GM21717 (cell line): ENCODE measurements around the gene SLC4A5.

ENCODE experiments used
- ATAC-seq: cut with Tn5 transposase; IDR thresholded peaks from one replicate; pipeline ENCODE4 v1.9.1; 2021; ENCODE audit warnings: mild to moderate bottlenecking, moderate library complexity; ENCODE audit not compliant: unreplicated experiment

The SLC4A5 gene

DNA sequence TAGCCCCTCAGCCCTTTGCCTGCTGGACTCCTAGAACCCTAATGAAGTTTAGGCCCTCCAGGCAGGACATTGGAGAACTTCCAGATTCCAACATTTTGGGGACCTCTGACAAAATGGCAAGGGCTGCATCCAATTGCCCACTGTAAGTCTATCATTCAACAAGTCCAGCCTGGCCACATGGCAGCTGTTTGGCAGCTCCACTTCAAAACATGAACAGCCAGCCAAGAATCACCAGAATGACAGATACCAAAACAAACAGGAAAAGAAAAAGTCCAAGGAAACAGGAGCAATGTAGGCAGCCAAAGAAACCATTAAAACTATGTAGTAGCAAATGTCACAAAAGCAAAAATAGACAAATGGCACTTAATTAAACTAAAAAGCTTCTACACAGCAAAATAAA, 25.5 kb downstream of the SLC4A5 start:
- ATAC-seq = no peak

DNA sequence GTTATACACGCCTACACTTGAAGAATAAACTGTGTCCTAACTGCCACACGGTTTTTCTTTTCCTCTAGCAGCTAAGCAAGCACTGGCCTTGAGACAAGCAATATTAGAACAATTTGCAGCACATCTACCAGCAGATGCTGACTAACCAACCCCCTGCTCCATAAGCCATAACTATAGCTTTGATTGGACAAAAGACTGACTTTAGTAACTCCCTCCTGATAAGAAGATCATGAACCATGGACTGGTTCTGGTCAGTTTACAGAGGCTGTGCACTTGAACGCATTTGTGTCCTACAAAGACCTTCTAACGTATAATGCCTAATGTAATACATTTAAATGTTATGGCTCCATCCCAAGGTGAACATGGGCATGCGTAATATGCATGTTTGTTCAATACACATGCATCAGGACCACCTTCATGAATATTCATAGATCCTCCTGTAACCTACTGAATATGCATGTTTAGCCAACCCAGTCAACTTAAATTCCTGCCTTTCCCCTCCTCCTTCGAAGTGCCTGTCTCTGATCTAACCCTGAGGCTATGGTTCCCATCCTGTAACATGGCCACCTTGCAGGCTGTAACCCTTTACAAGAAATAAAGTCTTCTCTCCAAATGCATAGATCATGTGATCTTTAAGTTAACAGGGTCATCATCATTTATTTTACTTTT, 26.5 kb downstream of the SLC4A5 start:
- no peak for ATAC-seq

DNA sequence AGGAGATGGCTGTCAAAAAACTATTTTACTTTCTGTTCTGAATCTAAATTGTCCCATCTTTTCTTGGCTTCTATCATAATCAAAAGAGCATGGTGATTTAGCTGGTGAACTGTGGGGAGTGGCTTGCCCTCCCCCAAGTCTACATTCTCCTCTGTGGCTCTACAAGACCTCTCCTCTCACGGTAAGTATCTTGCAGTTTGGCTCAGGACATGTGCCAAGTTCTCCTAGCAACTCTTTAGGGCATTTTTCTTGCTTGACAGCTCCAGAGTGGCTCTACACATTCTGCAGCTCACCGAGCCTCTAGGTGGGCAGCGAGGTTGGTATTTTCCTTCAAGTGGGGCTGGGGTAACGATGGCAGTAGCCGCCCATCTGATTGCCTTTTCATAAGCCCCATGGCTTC, 29.1 kb downstream of the SLC4A5 start:
- no peak for ATAC-seq

DNA sequence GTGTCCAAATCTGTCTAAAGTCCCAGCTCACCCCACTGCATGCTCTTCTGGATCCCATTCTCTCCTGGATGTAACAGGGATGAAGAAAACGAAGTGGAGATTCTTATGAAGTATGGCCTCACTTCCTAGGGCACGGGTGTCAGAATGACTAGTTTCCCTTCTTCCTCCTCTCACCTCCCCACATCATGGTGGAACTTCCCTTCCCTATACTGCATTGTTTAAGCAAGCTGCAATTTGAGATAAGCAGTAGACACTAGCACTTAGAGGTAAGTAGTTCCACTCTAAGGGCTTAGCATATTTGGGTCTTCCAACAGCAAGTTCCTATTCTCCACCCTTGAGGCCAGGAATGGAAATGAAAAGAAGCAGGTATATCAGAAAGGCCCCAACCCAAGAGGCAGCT, 29.7 kb downstream of the SLC4A5 start:
- ATAC-seq = no peak

DNA sequence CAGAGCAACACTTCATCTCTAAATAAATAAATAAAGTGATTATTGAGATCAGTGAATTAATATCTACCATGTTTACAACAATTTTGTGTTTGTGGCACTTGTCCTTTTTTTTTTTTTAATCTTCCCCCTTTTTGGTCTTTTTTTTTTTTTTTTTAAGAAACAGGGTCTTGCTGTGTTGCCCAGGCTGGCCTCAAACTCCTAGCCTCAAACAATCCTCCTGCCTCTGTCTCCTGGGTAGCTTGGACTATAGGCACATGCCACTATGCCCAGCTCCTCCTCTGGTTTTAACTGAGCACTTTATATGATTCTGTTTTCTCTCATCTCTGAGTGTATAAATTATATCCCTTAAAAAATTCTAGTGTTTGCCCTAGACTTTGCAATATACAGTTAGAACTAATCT, 30.3 kb downstream of the SLC4A5 start:
- ATAC-seq = no peak

DNA sequence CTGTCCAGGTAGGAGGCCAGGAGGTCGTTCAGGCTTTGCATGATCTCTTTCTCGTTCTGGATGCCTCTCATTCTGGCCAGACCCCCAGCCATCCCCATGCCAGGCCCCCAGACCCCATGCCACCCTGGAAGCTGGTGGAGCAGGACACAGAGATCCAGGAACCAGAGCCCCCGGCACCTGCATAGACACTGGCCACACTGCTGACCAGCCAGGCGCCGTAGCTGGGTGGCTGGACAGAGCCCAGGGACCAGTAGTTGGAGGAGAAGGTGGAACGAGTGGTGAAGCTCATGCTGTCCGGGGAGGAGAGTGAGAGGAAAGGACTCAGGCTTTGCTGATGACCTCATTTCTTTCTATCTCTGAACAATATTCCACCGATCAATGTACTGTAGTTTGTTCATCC, 35.5 kb downstream of the SLC4A5 start:
- no peak for ATAC-seq

DNA sequence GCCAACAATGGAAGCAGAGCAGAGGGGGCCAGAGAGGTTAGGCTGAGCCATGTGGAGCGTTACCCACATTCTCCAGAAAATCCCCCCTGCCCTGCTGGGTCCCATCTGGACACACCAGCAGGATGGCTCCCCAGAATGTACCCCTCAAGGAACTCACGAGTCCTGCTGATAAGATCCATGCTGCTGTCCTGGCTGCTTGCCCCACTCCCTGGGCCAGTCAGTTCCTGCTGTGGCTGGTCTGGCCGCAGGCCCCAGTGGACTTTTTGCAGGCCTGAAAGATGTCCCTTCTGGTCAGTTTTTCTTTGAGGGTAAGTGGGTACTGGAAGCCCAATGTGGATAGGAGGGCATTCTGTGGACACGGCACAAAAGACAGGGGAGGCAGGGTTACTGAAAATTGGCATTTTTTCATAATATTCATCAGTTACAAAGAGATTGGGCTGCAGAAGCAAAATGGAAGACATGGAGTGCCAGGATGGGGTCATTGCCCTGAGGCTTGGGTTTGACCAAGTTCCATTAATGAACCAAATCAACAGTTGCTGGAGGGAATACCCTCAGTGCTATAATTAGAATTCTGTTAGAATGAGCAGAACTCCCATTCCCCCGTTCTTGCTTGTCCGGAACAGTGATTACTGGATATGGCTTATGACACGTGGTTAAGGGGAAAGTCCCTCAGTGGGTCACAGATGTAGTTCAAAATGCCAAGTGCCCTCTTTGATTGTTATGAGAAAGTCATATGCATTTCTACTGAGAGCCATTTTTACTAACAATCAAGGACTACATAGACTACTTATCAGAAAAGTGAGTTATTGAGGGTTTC, 38.7 kb downstream of the SLC4A5 start:
- no peak for ATAC-seq

DNA sequence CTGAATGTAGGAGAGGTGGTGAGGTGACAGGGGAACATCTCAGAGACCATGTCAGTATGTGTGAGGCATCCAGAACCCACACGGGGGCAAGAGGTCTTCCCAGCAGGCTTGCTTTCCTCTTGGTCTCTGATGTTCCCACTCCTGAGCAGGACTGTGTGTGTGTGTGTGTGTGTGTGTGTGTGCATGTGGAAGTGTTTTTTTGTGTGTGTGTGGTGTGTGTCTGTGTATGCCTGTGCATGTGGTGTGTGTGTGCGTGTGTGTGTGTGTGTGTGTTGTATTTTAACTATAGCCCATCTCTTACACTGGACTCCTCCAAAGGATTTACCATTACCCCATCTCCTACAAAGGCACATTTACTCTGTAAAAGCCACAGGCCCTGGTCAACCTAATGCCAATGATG, 40.4 kb downstream of the SLC4A5 start:
- no peak for ATAC-seq

DNA sequence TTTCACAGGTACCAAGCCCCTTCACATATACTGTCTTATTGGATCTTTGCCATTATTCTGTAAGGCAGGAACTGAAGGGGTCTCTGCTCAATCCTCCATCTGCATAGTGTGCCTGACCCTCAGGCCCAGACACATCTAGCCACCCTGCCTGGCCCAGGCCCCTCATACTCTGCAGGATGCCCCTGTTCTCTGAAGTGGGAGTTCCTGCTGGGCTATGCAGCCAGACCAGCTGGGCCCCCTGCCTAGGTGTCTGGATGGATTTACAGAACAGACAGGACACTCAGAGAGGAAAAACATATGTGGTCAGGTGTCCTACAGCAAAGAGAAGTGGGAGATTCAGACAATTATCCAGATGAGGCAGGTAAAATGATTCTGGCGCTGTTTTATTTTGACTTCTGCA, 42.0 kb downstream of the SLC4A5 start:
- ATAC-seq = no peak

DNA sequence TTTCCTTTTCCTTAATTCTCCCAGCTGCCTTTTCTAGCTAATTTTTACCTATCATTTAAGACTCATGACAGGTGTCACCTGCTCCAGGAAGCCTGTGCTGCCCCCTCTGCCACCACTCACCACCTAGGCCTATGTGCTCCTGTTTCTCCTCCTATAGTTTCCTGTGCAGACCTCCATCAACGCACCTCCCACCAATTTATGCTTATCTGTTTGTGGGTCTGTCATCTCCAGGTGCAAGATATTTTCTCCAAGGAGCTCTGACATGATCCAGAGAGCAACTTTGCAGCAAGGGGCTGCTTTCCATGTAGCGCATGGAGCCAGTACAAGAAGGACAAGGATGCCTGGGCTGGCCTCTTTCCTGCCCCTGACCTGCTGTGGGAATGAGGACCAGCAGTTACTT, 42.7 kb downstream of the SLC4A5 start:
- no peak for ATAC-seq

DNA sequence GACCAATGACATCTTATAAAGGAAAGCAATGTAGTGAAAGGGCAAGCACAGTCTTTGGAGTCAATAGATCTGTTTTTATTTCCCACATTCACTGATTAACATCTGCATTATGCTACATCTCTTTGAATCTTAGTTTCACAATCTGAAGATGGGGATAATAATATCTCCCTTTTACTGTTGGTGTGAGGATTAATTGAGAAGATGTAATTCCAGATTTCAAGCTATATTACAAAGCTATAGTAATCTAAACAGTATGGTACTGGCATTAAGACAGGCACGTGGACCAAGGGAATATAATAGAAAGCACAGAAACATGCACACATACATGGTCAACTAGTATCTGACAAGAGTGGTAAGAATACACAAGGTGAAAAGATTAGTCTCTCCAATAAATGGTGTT, 45.3 kb downstream of the SLC4A5 start:
- no peak for ATAC-seq

DNA sequence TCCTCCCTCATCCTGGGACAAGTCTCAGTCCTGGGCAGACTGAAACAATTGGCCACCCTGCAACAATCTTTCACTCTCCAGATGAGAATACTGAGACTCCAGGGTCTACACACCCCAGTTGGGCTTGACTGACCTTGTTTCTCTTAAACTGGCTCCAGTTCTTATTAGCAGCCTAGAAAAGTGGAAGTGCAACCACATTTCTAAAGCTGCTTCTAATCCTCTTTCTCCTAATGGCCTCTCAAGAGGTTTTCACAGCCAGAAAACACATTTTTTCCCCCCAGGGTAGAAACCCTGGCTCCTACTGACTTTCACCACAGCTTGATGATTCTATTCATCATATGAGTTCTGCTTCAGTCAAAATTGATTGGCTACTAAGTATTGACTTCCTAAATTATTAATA, 45.8 kb downstream of the SLC4A5 start:
- no peak for ATAC-seq

DNA sequence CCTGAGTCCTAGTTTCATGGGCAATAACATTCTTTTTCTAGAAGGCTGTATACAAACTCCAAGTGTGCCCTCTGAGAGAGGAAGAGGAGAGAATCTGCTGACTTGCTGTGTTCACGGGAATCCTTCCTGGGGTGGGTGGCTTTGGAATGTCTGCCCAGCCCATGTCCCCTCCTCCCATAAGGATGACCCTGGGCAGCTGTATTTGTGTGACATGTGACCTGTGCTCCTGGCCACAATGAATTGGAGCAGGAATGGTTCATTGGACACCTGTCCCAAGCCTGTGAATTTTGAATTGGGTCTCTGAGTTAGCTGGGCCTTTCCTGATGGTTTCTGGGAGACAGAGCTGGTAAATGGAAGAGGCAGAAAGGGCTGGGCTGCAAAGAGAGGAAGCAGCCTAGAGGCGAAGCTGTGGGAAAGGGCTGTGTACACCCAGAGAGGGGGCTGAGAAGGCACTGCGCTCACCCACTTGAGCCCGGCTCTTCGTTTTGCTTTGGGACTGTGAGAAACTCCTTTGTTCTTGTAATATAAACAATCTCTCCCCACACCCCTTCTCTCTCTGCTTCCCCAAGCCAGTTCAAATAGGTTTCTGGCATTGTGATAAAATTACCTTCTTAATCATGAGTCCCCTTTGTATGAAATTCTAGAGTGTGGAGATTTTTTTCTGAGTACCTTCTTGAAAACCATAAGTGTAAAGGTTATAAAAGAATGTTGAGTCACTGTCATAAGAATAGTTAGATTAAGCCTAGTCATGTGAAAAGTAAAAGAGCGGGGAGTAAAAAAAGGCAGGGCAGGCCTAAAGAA, 49.8 kb downstream of the SLC4A5 start:
- no peak for ATAC-seq

DNA sequence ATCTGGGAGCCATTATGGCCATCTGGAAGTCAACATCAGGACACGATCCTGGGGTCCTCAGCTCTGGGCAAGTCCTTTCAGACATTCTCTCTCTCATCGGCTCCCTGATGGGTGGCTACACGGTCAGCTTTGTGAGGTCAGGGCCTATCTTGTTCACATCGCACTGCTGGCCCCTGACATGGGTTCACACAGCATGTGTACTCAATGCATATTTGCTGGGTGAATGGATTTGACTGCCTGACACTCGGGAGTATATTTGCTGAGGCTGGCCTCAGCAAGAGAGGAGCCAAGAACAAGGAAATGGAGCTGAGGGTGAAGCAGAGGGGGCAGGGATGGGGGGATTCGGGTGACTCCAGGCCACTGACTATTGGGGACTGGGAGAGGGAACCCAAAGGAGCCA, 50.5 kb downstream of the SLC4A5 start:
- no peak for ATAC-seq

DNA sequence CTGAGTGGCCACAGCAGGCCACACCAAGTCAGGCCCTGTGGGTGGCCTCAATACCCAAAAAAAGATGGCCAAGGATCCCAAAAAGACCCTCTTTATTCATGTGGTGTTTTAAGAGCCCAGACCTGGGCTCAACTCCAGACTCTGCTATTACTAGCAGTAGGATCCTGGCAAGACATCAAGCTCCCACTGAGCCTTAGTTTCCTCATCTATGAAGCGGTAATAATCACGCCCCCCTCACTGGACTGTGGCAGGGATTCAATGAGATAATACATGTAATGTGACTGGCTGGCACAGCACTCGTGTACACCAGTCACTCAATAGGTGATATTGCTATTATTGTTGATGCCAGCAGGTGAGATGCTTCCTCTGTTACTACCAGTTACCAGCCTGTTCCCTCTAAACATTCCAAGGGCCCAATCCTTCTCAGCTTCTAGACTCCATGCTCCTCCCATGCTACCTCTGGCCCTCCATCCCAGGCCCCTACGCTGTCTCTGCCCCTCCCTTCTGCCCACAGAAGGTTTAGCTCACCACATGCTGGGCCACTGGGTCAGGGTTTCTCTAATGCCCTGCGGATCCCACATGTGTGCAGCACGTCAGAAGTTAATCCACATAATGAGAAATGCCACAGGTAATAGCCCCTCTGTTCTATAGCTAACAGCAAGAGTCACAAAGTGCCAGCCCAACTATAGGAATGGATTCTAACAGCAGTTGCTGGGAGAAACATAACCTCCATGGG, 51.2 kb downstream of the SLC4A5 start:
- no peak for ATAC-seq

DNA sequence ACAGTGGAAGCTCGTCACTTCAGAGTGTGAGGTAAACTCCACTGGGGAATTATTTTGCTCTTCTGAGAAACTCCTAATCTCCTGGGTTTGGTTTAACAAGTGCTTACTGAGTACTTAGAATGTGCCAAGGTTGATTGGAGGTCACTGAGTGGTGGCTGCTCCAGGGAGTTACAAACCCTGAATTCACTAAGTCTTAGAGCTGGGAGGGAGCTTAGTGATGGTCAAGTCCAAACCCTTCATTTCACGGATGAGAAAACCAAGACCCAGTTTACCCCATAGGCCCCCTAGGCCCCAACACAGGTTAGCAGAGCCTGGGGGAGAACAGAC, 52.0 kb downstream of the SLC4A5 start:
- ATAC-seq = no peak

DNA sequence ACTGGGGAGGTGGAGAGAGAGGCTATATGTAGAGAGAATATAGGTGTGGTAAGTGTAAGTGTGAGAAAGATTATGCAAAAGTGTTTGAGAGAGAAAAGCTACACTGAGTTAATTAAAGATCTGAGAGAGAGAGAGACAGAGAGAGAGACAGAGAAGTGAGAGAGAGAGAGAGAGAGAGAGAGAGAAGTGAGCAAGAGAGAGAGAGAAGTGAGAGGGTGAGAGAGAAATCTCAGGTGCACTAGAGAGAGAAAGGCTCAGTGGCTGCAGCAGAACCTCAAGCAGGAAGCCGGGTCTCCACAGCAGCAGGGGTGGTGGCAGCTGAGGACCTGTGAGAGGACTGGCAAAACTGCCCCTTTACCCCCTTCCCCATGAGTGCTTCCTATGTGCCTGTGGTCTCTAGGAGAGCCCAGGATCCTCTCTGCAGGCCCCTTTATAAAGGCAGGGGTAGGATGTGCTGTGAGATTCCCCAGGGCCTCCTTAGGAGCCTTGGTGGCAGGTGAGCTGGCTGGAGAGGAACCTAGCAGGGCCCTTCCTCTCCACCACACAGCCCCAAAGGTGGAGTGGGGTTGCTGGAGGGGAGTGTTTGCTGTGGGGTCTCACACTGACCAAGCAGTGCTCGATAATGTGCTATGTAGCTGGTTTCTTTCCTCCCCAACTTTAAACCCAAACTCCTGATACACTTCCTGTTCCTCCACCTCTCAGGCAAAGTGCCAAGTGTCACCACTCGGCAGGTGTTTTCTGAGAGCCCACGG, 52.6 kb downstream of the SLC4A5 start:
- ATAC-seq = peak; percentile 55

DNA sequence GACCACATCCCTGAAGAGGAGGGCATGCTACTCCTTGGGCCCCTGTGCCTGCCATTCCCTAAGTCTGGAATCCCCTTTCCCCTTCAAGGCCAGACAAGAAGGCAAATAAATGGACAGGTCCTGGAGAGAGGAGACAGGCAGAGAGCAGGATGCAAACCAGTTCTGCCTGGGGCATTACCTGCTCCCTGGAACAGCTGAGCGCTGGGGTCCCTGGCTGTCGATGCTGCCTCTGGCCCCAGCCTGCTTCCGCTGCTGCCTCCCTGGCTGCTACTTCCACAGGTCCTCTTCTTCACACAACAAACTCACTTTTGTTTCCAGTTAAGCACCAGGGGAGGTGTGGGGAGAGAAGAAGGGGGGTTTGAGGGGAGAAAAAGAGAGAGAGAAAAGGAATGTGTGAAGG, 53.1 kb downstream of the SLC4A5 start:
- ATAC-seq = no peak

DNA sequence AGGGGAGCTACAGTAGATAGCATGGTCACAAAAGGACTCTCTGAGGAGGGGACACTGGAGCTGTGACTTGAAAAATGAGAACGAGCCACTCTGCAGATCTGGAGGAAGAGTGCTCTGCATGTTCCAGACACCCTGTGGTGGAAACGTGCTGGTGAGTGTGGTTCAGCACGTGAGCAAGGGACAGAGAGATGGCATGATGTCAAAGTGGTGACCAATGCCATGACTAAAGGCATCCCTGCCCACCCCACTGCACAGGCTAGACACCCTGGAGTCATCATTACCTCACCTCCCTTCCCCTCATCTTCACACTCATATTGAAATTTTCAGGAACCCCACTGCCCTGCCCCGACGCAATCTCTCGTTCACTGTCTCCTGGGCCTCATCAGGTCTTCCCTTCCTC, 56.5 kb downstream of the SLC4A5 start:
- ATAC-seq = no peak

DNA sequence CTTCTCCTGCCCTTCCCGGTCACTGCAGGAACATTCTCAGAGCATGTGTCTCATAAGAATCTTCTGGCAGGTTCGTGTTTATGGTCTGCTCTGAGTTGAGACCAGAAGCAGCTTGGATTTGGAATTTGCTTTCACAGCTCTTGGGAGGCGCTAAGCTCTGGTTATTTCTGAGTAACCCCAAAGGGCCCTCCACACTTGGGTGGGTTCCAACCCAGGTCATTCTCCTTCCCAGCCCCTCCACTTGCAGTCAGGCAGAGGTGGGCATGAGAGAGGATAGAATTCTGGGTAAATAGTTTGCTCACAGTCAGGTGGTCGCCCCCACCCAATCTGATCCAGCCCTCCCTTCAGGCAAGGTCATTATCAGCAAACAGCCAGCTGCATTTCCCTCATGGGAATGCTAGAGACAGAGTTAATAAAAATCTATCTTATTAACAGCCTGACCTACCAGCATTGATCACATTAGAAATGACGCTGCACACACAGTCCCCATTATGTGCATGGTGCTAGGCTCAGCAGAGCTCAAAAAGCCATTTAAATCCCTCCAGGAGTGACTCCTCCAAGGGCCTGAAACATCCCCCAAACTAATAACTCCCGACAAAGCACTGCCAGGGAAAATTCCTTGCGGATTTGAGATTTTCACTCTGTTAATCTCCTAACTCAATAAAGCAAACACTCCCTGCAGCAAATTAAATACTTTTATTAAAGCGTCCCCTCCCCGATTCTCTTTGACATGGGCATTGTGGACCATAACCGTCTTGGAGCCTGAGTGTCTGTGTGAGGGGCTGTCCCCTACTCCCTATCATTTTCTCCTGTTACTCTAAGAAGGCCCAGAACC, 61.9 kb downstream of the SLC4A5 start:
- no peak for ATAC-seq
